ENCODE results near the gene BYSL. TPM values are rescaled to one million over a fixed set of nuclear protein-coding genes. Genes with fewer than 3 reads are reported as not detected.

BYSL gene
- total RNA-seq, 1 donor from 2014 or later, result 24.6 TPM

- DNase-seq (ENCODE audit: low spot score), result no peak
These were observed 6.3 kb upstream of the BYSL start for GRCh38 chr6:41914869-41915530.

GRCh38 chr6:41917528-41917927, 3.8 kb upstream of the BYSL start:
- DNase-seq (ENCODE audit: low spot score), result no peak

GRCh38 chr6:41921712-41921998, 356 bp downstream of the BYSL start:
- DNase-seq (ENCODE audit: low spot score), result no peak

GRCh38 chr6:41922154-41922553, 855 bp downstream of the BYSL start:
- no peak for DNase-seq (ENCODE audit: low spot score)

- DNase-seq (ENCODE audit: low spot score), result no peak
These were observed 6.0 kb downstream of the BYSL start for GRCh38 chr6:41927253-41927652.

GRCh38 chr6:41929924-41930323, 8.6 kb downstream of the BYSL start:
- no peak for DNase-seq (ENCODE audit: low spot score)

GRCh38 chr6:41931792-41932191, 10.5 kb downstream of the BYSL start:
- no peak for DNase-seq (ENCODE audit: low spot score)

- no peak for DNase-seq (ENCODE audit: low spot score)
These were observed 11.1 kb downstream of the BYSL start for GRCh38 chr6:41932378-41932777.

- no peak for DNase-seq (ENCODE audit: low spot score)
These were observed 13.2 kb downstream of the BYSL start for GRCh38 chr6:41934278-41935192.

GRCh38 chr6:41935193-41935574, 13.9 kb downstream of the BYSL start:
- DNase-seq (ENCODE audit: low spot score), result no peak

GRCh38 chr6:41935685-41936072, 14.4 kb downstream of the BYSL start:
- no peak for DNase-seq (ENCODE audit: low spot score)

- DNase-seq (ENCODE audit: low spot score), result peak; percentile 72
These were observed 15.0 kb downstream of the BYSL start for GRCh38 chr6:41936073-41936837.

- DNase-seq (ENCODE audit: low spot score), result no peak
These were observed 16.2 kb downstream of the BYSL start for GRCh38 chr6:41937472-41937860.

GRCh38 chr6:41937861-41938574, 16.7 kb downstream of the BYSL start:
- DNase-seq (ENCODE audit: low spot score), result no peak

GRCh38 chr6:41938590-41939175, 17.4 kb downstream of the BYSL start:
- DNase-seq (ENCODE audit: low spot score), result no peak

GRCh38 chr6:41939176-41939847, 18.0 kb downstream of the BYSL start:
- DNase-seq (ENCODE audit: low spot score), result no peak

GRCh38 chr6:41939848-41940758, 18.8 kb downstream of the BYSL start:
- no peak for DNase-seq (ENCODE audit: low spot score)

GRCh38 chr6:41940759-41941279, 19.5 kb downstream of the BYSL start:
- DNase-seq (ENCODE audit: low spot score), result peak; percentile 61

GRCh38 chr6:41941280-41942066, 20.2 kb downstream of the BYSL start, which contains the start of gene CCND3:
Gene CCND3 (minus strand): TSS chr6:41941808. CDS start chr6:41941649, 159 bp downstream.
- peak; percentile 89 for DNase-seq (ENCODE audit: low spot score)
